ENCODE data around the gene FOXA3. TPM values are rescaled to one million over a fixed set of nuclear protein-coding genes. Genes with fewer than 3 reads are reported as not detected.
A peak's percentile ranks its signal among the peaks of the same experiment; 100 is the strongest.

Gene FOXA3
- total and polyA plus RNA-seq, 2 of the 4 experiments (the other 2 are of a cell fraction): not detected

- no peak for TF ChIP-seq FOS (IDR thresholded peaks at IDR 0.05; ENCODE audit: low read depth, low read length)
These were observed 3.5 kb upstream of the FOXA3 start (continued) for GRCh38 chr19:45860359-45861259.

GRCh38 chr19:45862271-45862563 lies 1.9 kb upstream of the FOXA3 start:
- no CpG with 5 or more reads among the region's 11 CpGs for WGBS, 2 experiments (ENCODE audit: extremely low coverage in 2 of 2, insufficient read length in 1 of 2)
- Histone ChIP-seq H3K36me3 (ENCODE audit: control insufficient read depth, insufficient read depth, low read length) (peaks cover 14% of the 10 kb centered on the region), H3K9me3 (ENCODE audit: control insufficient read depth, insufficient read depth, low read length) (peaks cover 2% of the 10 kb centered on the region; the same call in 1 of the 2 replicates), H3K4me3 (ENCODE audit: insufficient read depth, low read depth, low read length) (peak overlapping the region; percentile 72), H3K9me1 (ENCODE audit: insufficient read depth, low read length) (no peaks in the 10 kb centered on the region), H3K23ac (ENCODE audit: low read depth, low read length) (peak overlapping the region; percentile 66), H2BK5ac (ENCODE audit: low read depth, low read length, poor library complexity, severe bottlenecking) (peak overlapping the region; percentile 76), H3K4ac (ENCODE audit: low read depth, low read length) (peak overlapping the region; percentile 81), H4K5ac (ENCODE audit: low read depth, low read length) (peak overlapping the region; percentile 59), H4K91ac (ENCODE audit: insufficient read depth, low read depth, low read length) (peak overlapping the region; percentile 68), H4K8ac (ENCODE audit: low read depth in 2 of 2, low read length in 2 of 2) (peak overlapping the region; percentile 52 to 95), H3K14ac (replicated peaks; ENCODE audit: low read depth, low read length) (peak overlapping the region; percentile 78), H3K56ac (ENCODE audit: extremely low read depth, insufficient read depth, low read length) (peak overlapping the region; percentile 69), H2AFZ (replicated peaks; ENCODE audit: low read length, poor library complexity) (peak overlapping the region; percentile 96), H3K27me3 (ENCODE audit: control insufficient read depth, insufficient read depth, low read length) (peaks cover 38% of the 10 kb centered on the region), H3K27ac (ENCODE audit: insufficient read depth, low read length) (peak overlapping the region; percentile 88), H3K18ac (ENCODE audit: low read depth, low read length) (peak overlapping the region; percentile 6), H2AK5ac (ENCODE audit: low read depth, low read length) (peak overlapping the region; percentile 90), H2BK20ac (ENCODE audit: low read depth, low read length) (no peak overlapping the region), H3K9ac (ENCODE audit: low read depth, low read length) (peak overlapping the region; percentile 85), H2AK9ac (replicated peaks; ENCODE audit: low read depth, low read length, poor library complexity) (peak overlapping the region; percentile 99), H2BK15ac (ENCODE audit: low read depth, low read length) (0 out of 3 replicates have a peak overlapping the region, but pooled peaks have one; percentile 12), H3K4me2 (ENCODE audit: low read depth, low read length) (peak overlapping the region; percentile 84), H3K79me1 (ENCODE audit: low read depth in 1 of 2, low read length in 2 of 2) (peaks cover 17 to 34% of the 10 kb centered on the region in 2 experiments), H4K20me1 (ENCODE audit: insufficient read depth, low read length) (peaks cover 17% of the 10 kb centered on the region), H3K4me1 (ENCODE audit: control insufficient read depth, insufficient read depth, low read length) (no peaks in the 10 kb centered on the region), H2BK120ac (ENCODE audit: low read depth, low read length) (0 out of 2 replicates have a peak overlapping the region, but pooled peaks have one; percentile 13)
- TF ChIP-seq BHLHE40 (IDR thresholded peaks at IDR 0.05; ENCODE audit: low read depth, low read length) (0 out of 2 replicates have a peak, but pooled peaks have one; percentile 55), POLR2A (IDR thresholded peaks at IDR 0.05; ENCODE audit: low read depth, low read length) (no peak)
- intact Hi-C loops (cut with micrococcal nuclease) (loop anchor here (2.0 kb wide), 1 partner anchor 25 kb away; the partner anchor contains the start of gene IRF2BP1), in situ Hi-C loops (cut with MboI; ENCODE audit: low sequenced_read_pairs) (no loop called here), dilution Hi-C loops (cut with HindIII; ENCODE audit: low sequenced_read_pairs, unreplicated experiment) (no loop called here)
- ATAC-seq (ENCODE audit: low read depth) (no peak; the same call in 1 of the 2 replicates), DNase-seq (no peak)
- ChIA-PET POLR2A (ENCODE audit: unreplicated experiment) (no interaction called here), CTCF (no interaction called here)
- no TSS peak for BruUV-seq (replicated peaks)

Data from IMR-90 (cell line).